CD14-positive monocyte (primary cell): ENCODE data around the gene BEST1. TPM values are rescaled to one million over a fixed set of nuclear protein-coding genes. Genes with fewer than 3 reads are reported as not detected.
A peak's percentile ranks its signal among the peaks of the same experiment; 100 is the strongest.

Experiments
- DNase-seq, 3 donors: peaks; one replicate each; pipeline ENCODE4 v3.0.0-alpha.2; 2011 to 2022
- H2AFZ ChIP-seq: 2 replicates; pipeline ENCODE4 v1.6.0; 2012; ENCODE audit warnings: mild to moderate bottlenecking, low read depth, low read length, inconsistent platforms; ENCODE audit not compliant: insufficient read depth, poor library complexity, severe bottlenecking
- H3K27ac ChIP-seq, 2 donors: 1 replicate in 1 of 2; 2 replicates in 1 of 2; pipeline ENCODE4 v1.5.1; 2012 to 2013; ENCODE audit warnings: low read length in 2 of 2, control low read depth in 1 of 2, inconsistent platforms in 1 of 2, low read depth in 1 of 2, mild to moderate bottlenecking in 1 of 2
- H3K27me3 ChIP-seq, 2 donors: one replicate each; pipeline versions ENCODE4 v1.6.0 to v1.6.1; 2011 to 2013; ENCODE audit warnings: low read length in 2 of 2; ENCODE audit not compliant: control insufficient read depth in 2 of 2, insufficient read depth in 2 of 2
- H3K36me3 ChIP-seq, 2 donors: replicated peaks in 1 of 2; 1 replicate in 1 of 2; 2 replicates in 1 of 2; pipeline versions ENCODE4 v1.5.1 to v1.6.1; 2012 to 2013; ENCODE audit warnings: low read length in 2 of 2, control low read depth in 1 of 2, inconsistent platforms in 1 of 2, mild to moderate bottlenecking in 1 of 2; ENCODE audit not compliant: insufficient read depth in 2 of 2, control insufficient read depth in 1 of 2
- H3K4me1 ChIP-seq, 2 donors: 1 replicate in 1 of 2; 2 replicates in 1 of 2; pipeline versions ENCODE4 v1.5.1 to v1.6.1; 2012 to 2013; ENCODE audit warnings: low read length in 2 of 2, control low read depth in 1 of 2, inconsistent platforms in 1 of 2, mild to moderate bottlenecking in 1 of 2, moderate library complexity in 1 of 2; ENCODE audit not compliant: insufficient read depth in 2 of 2, control insufficient read depth in 1 of 2
- H3K4me2 ChIP-seq: replicated peaks from 2 replicates; pipeline ENCODE3; 2012; ENCODE audit warnings: low read length, moderate library complexity, mild to moderate bottlenecking; ENCODE audit not compliant: poor library complexity, severe bottlenecking; ENCODE audit errors: extremely low read depth
- H3K4me3 ChIP-seq, 3 experiments: fragments of 200-600 bp in 1 of 3; sonication (generic) in 1 of 3; replicated peaks in 1 of 3; 1 replicate in 2 of 3; 2 replicates in 1 of 3; pipeline ENCODE4 v1.5.1; 2011 to 2013; ENCODE audit warnings: low read length in 3 of 3, mild to moderate bottlenecking in 3 of 3, control low read depth in 2 of 3, low read depth in 2 of 3, inconsistent platforms in 1 of 3, moderate library complexity in 1 of 3
- H3K79me2 ChIP-seq: 2 replicates; pipeline ENCODE4 v1.6.0; 2012; ENCODE audit warnings: mild to moderate bottlenecking, control low read depth, inconsistent platforms, low read length, moderate library complexity; ENCODE audit not compliant: insufficient read depth
- H3K9ac ChIP-seq: 2 replicates; pipeline ENCODE4 v1.6.0; 2017; ENCODE audit warnings: low read length, mild to moderate bottlenecking; ENCODE audit not compliant: insufficient read depth, poor library complexity, severe bottlenecking
- H3K9me3 ChIP-seq, 2 donors: replicated peaks in 1 of 2; 1 replicate in 1 of 2; 2 replicates in 1 of 2; pipeline versions ENCODE4 v1.5.1 to v1.6.1; 2012 to 2013; ENCODE audit warnings: low read length in 2 of 2, control low read depth in 1 of 2; ENCODE audit not compliant: control insufficient read depth in 1 of 2, insufficient read depth in 1 of 2
- H4K20me1 ChIP-seq: 2 replicates; pipeline ENCODE4 v1.6.0; 2012; ENCODE audit warnings: mild to moderate bottlenecking, low read length, control low read depth, moderate library complexity; ENCODE audit not compliant: insufficient read depth
- H3K27ac Mint-ChIP-seq, 7 donors: one replicate each; pipeline ENCODE4 v1.8.0; 2020; ENCODE audit warnings: mild to moderate bottlenecking in 7 of 7, mixed read lengths in 7 of 7, moderate library complexity in 6 of 7, inconsistent platforms in 2 of 7
- H3K27me3 Mint-ChIP-seq, 3 donors: one replicate each; pipeline ENCODE4 v1.8.0; 2021 to 2022; ENCODE audit warnings: low read depth in 3 of 3, mild to moderate bottlenecking in 3 of 3, mixed read lengths in 3 of 3, moderate library complexity in 3 of 3, inconsistent platforms in 1 of 3
- H3K36me3 Mint-ChIP-seq, 2 donors: one replicate each; pipeline ENCODE4 v1.8.0; 2020; ENCODE audit warnings: mixed read lengths in 2 of 2, inconsistent platforms in 1 of 2, mild to moderate bottlenecking in 1 of 2
- H3K4me1 Mint-ChIP-seq: one replicate; pipeline ENCODE4 v1.8.0; 2020; ENCODE audit warnings: mild to moderate bottlenecking, mixed read lengths
- H3K4me3 Mint-ChIP-seq, 2 donors: one replicate each; pipeline ENCODE4 v1.8.0; 2020; ENCODE audit warnings: mild to moderate bottlenecking in 2 of 2, mixed read lengths in 2 of 2, moderate library complexity in 1 of 2
- H3K9me3 Mint-ChIP-seq, 7 donors: one replicate each; pipeline ENCODE4 v1.8.0; 2020 to 2022; ENCODE audit warnings: mixed read lengths in 7 of 7, mild to moderate bottlenecking in 6 of 7, moderate library complexity in 6 of 7, inconsistent platforms in 2 of 7
- CTCF ChIP-seq: fragments of 200-600 bp; IDR thresholded peaks from one replicate; pipeline ENCODE4 v1.8.0; 2022; ENCODE audit warnings: antibody characterized with exemption, mild to moderate bottlenecking
- WGBS: methylation state at CpG from one replicate; pipeline ENCODE4 v1.1.5; 2013; ENCODE audit warnings: missing lambda C conversion rate; ENCODE audit not compliant: insufficient coverage; 5-methylcytosine and 5-hydroxymethylcytosine counted together
- intact Hi-C, 2 donors: fragments of 100-400 bp; cut with micrococcal nuclease; formaldehyde crosslinking; loops; one replicate each; pipeline versions ENCODE4 v1.15.0 to v1.15.1; 2023
- polyA plus RNA-seq, 3 donors: library from polyadenylated mRNA; depleted of rRNA in 1 of 3; unstranded in 2 of 3; stranded (reverse) in 1 of 3; fragments of 300-500 nt in 2 of 3; fragments of >200 nt in 1 of 3; fragmentation: Illumina TruSeq in 2 of 3; gene quantifications; 1 replicate in 2 of 3; 2 replicates in 1 of 3; pipeline ENCODE4 v1.2.3, GENCODE V29; 2012 to 2021

Gene BEST1
- polyA plus RNA-seq, 3 donors, result 5.9 to 24.9 (median 7.4) TPM

- H3K36me3 ChIP-seq, result no peaks in the 10 kb centered on the region
- H2AFZ ChIP-seq, result peak overlapping the region; percentile 15
- WGBS, result 0% methylated on average over 4 of the region's 8 CpGs
- H3K9ac ChIP-seq, result no peak overlapping the region
- TF ChIP-seq CTCF, result peak; percentile 90
- H3K4me2 ChIP-seq, result no peak overlapping the region
- no peaks in the 10 kb centered on the region for H3K27me3 ChIP-seq
- H3K4me3 ChIP-seq, result no peak overlapping the region
- no peak overlapping the region for H3K27ac Mint-ChIP-seq
- H3K4me1 ChIP-seq, result peaks cover 10 to 12% of the 10 kb centered on the region in 2 donors
- H3K36me3 Mint-ChIP-seq, result no peaks in the 10 kb centered on the region
- H3K9me3 ChIP-seq, result no peaks in the 10 kb centered on the region
- H3K27me3 Mint-ChIP-seq, result peaks cover 0 to 6% (median 3%) of the 10 kb centered on the region in 3 donors
- H3K4me3 Mint-ChIP-seq, result no peak overlapping the region
- intact Hi-C loops, result loop anchor here (1.0 to 5.0 kb wide), 5 partner anchors 45 to 150 kb away; no protein-coding TSS in a partner anchor
- H4K20me1 ChIP-seq, result no peaks in the 10 kb centered on the region
- H3K27ac ChIP-seq, result no peak overlapping the region
- H3K4me1 Mint-ChIP-seq, result peaks cover 17% of the 10 kb centered on the region
- DNase-seq, result peak; percentile 68 to 83 (median 76)
- peaks cover 0 to 1% (median 0%) of the 10 kb centered on the region in 7 donors for H3K9me3 Mint-ChIP-seq
- no peaks in the 10 kb centered on the region for H3K79me2 ChIP-seq
Measured at GRCh38 chr11:61947486-61948210, 2.5 kb upstream of the BEST1 start.

GRCh38 chr11:61948505-61948904 is 1.6 kb upstream of the BEST1 start:
- intact Hi-C loops, result loop anchor here (5.0 kb wide), 3 partner anchors 129 to 151 kb away; no protein-coding TSS in a partner anchor
- Histone ChIP-seq H3K79me2 (no peaks in the 10 kb centered on the region), H4K20me1 (no peaks in the 10 kb centered on the region), H3K9me3 (no peaks in the 10 kb centered on the region), H2AFZ (no peak overlapping the region), H3K27ac (no peak overlapping the region), H3K9ac (no peak overlapping the region), H3K4me1 (peaks cover 10 to 12% of the 10 kb centered on the region in 2 donors), H3K4me2 (no peak overlapping the region), H3K4me3 (no peak overlapping the region), H3K36me3 (no peaks in the 10 kb centered on the region), H3K27me3 (no peaks in the 10 kb centered on the region)
- WGBS, result no CpG with 5 or more reads among the region's 7 CpGs
- Mint-ChIP-seq H3K27ac (peak overlapping the region in 1 of 7 donors; percentile 43), H3K4me1 (peaks cover 17% of the 10 kb centered on the region), H3K4me3 (no peak overlapping the region), H3K9me3 (peaks cover 0 to 1% (median 0%) of the 10 kb centered on the region in 7 donors), H3K36me3 (no peaks in the 10 kb centered on the region), H3K27me3 (peaks cover 0 to 6% (median 3%) of the 10 kb centered on the region in 3 donors)
- no peak for TF ChIP-seq CTCF
- DNase-seq, result no peak
